HG03135 (cell line): ENCODE measurements around the gene MOSPD2.

Experiments
- ATAC-seq: cut with Tn5 transposase; IDR thresholded peaks from one replicate; pipeline ENCODE4 v1.9.1; 2021; ENCODE audit warnings: mild to moderate bottlenecking, moderate library complexity; ENCODE audit not compliant: unreplicated experiment

Gene MOSPD2

DNA sequence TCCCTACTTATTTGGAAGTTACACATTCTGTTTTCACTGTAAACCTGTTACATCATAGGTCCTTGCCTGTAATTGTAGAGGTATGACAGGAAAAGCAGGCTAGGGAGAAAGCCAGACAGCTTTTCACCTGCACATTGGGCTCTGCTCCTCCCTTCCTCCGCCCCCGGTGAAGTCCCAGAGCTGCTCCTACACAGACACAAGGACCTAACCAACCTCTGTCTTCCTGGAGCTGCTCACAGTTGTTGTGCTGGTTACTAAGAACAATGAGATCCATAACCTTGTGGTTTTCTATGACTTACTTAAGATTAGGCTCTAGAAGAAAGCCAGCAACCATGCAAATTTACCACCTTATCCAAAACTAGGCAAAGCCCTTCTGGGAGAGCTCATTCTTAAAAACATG is 40.0 kb downstream of the MOSPD2 start:
- no peak for ATAC-seq

DNA sequence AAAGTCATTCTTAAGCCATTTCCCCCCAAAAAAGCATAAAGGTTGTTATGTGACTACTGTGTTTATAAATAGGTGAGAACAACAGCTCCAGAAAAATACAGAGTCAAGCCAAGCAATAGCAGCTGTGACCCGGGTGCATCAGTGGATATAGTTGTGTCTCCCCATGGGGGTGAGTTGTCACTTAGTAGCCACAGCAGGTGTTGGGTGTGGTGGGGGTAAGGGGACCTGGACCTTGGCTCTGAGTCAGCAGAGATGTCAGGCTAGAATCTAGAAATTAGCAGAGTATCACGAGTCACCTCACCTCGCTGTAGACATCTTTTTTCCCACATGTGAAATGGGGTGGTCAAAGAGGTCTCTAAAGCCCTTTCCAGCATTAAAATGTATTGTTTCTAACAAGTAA is 42.4 kb downstream of the MOSPD2 start:
- ATAC-seq: no peak

DNA sequence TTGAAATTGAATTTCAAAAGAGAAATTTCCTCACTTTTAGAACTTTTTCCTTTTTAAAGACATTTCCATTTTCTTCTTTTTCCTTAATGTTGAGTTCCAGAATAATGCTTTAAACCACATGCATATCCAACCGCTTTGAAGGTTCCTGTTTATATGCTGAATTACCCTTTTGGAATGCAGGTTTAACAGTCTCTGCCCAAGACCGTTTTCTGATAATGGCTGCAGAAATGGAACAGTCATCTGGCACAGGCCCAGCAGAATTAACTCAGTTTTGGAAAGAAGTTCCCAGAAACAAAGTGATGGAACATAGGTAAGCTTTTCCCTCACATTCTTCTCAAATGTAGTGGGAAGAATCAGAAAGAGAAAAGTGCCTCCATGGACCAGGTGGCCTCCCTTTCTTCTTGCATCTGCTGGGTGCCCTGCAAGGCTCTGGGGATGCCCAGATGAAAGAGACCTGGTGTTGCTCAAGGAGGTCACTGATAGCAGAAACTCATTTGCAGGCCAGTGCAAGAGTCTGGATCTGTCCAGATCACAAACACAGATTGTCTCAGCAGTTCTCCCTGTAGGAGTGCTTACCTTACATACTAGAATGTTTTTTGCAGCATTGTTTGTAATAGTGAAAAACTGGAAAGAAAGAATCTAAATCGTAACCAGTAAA is 42.9 kb downstream of the MOSPD2 start:
- ATAC-seq: no peak

DNA sequence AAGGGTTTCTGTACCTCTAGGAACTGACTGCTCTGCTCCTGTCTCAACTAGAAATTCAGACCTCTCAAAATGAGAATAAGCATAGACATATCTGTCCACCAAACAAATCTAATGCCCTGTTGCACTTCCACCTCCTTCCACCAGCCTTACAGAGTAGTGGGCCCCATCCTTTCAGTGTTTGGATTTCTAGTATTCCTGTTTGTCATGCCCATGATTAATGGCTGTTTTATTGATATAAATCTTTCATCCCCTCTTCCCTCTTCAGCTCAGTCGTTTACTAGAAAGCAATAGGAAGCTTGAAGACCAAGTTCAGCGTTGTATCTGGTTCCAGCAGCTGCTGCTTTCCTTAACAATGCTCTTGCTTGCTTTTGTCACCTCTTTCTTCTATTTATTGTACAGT is 46.2 kb downstream of the MOSPD2 start:
- ATAC-seq: no peak

DNA sequence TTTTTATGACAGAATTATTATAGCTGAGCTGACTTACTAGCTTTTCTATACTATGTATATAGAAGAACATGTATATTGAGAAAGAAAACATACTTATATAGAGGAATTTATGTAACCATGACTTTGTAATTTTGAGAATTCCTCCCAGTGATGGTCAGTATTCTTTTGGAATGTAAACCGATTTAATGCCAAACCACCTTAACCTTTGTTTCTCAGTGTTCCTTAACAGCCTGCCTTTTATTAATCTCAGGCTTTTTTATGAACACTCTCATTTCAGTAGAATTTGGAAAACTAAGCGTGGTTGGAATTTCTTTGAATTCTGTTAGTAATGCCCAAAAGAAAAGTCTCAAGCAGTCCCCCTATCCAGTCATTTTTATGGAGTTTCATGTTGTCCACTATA is 47.0 kb downstream of the MOSPD2 start:
- no peak for ATAC-seq

DNA sequence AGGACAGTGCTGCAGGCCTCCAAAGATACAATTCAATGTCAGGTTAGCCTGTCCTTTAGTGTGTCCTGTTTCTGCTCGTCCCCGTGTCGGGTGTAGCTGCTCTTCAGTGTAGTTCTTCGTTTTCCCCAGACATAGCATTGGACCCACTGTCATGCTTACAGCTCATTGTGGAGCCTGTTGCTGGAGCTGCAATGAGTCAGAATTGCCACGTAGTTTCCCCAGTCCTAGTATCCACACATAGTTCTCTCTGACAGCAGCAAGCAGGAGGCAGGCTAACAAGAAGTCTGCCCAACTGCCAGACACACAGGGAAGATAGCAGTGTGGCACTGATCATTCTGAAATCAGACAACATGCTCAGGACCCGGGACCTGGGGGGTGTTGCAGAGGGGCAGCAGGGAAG is 49.2 kb downstream of the MOSPD2 start:
- ATAC-seq: no peak

DNA sequence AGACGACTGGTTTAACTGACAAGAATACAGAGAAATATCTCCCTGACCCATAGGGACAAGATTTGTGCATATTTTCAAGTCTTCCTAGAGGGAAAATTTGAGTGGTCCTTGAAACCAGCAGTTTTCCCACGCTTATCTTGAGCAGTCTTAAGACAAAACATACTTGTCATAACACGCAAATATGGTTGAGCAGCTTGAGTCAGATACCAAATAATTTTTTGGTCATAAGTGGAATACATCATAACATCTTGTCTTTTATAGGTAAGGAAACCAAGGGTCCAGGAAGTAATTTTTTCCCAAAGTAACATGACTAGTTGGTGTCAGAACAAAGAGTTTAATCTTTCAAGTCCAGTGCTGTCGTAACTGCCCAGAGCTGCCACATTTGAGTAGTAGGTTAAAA is 50.5 kb downstream of the MOSPD2 start:
- ATAC-seq: no peak

DNA sequence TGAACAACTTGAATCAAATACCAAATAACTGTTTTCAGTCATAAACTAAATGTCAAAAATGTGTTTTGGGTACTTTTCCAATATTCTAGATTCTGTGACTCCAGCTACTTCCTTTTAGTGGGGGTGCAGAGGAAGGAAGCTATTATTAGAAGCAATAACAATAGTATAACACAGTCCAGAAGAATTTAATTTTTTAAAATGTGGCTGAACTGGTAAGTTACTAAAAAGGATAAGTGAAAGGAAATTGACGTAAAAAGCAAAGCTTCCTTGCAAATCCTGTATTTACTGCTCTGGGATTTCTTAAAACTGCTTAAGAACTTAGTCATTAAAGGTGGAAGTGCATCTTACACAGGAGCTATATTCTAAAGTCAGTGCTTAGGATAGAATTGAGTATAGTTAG is 53.2 kb downstream of the MOSPD2 start:
- ATAC-seq: no peak

DNA sequence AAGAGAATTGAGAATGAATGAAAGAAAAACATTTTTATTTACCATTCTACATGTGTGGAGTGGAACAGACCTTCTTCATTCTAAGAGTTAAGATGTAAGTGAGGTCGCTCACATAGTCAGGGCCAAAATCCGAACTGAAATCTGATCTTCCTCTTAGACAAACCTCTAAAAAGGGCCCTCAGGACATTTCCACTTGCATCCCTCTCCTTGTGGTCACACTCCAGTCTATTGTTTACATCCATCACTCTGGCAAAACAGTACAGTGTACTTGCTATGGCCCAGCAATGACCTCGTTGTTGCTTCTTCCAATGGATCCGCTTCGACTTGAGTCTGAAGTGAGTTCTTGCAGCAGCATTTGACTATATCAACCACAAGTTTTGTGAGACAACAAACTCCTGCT is 54.2 kb downstream of the MOSPD2 start:
- no peak for ATAC-seq

DNA sequence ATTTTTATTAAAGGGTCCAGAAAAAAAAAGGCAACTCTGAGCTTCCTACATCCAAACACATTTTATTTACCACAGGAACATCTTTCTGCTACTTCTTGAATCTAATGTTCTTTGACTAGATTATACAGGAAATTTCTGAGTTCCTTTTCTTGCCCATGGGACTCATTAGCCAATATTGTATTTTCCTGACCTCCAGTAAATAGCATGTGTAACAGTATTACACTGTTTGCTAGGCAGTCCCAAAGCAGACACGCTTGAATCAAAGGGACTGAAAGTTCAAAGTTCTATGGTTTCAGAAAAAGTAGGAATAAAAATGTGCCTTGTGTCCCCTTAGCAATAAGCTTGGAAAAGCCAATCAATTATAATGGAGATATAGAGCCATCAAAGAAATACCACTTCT is 57.4 kb downstream of the MOSPD2 start:
- no peak for ATAC-seq

DNA sequence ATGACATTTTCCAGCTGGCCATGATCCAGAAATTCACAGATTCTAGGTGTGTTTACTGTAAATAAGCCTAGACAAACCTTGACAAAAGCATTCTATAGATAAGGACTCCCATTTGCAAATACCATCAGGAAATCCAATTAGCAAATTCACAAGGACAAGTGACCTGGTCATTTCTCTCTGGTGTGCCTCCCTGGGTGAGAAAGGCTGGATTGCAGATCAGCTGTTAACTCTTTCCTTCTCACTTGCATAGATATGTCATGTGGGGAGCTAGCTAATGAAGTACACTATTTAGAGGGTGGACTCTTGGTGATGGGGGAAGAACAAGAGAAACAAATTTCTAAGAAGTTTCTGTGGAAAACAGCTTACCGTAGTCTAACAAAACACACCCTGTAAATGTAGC is 58.9 kb downstream of the MOSPD2 start:
- no peak for ATAC-seq

DNA sequence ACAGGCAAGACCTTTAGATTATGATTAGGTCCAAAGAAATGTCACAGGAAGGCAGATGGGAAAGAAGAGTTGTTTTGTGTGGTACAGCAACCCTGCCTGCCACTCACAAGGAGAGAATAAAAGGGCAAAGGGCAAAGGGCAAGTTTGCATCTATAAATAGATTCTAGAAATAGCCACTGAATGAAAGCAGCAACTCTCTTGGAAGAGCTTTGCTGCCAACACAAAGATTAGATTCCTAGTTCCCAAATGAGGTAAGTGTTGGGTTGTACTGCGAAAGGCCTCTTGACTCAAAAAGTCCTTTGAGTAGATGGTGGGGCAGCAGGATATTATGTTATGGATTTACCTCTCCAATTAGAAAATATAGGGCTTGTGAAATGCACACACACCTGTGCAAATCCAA is 61.2 kb downstream of the MOSPD2 start:
- no peak for ATAC-seq

DNA sequence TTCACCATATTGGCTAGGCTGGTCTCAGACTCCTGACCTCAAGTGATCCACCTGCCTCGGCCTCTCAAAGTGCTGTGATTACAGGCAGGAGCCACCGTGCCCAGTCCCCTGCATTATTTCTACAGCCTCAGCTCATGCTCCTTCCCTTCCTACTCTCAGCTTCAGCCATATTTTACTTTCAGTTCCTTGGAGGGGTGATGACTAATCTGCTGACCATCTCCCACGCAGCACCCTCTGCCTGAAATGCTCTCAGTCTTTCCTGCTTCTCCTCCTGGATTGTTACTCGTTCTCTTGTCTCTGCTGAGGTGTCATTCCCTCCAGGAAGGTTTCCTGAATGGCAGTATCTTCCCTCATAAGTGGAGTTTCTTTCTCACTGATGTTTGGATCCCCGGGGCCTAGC is 63.3 kb downstream of the MOSPD2 start:
- no peak for ATAC-seq

DNA sequence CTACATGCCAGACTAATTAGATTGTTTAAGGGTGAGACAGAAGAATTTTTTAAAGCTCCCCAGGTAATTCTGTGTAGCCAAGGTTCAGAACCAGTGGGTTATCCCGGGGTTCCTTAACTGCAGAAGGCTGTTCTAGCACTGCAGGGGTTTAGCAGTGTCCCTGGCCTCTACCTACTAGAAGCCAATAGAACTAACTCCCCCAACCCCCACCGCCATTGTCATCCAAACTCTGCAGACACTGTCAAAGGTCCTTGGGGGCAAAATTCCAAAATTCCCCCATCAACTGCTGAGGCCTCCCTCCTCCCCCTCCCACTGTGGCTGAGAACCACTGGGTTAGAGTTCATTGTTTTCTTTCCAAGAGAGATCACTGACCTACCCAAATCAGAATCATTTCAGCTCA is 66.4 kb downstream of the MOSPD2 start:
- no peak for ATAC-seq

DNA sequence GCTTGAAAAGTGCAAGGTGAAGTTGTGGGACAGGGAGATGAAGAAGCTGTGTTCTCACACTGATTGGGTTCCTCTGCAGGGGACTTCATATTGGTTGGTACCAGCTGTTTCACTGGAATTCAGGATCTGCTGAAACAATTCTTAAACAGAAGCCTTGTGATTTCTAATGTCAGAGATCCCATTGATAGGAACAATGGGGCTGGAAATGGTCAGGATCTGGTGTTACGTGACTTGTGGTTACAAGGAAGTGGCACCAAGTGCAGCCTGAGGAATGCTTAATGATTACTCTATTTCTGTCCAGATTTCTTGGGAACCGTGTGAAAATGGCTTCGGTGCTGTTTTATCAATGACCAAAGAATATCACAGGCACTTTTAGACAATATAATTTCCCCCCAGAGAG is 68.1 kb downstream of the MOSPD2 start:
- ATAC-seq: no peak

DNA sequence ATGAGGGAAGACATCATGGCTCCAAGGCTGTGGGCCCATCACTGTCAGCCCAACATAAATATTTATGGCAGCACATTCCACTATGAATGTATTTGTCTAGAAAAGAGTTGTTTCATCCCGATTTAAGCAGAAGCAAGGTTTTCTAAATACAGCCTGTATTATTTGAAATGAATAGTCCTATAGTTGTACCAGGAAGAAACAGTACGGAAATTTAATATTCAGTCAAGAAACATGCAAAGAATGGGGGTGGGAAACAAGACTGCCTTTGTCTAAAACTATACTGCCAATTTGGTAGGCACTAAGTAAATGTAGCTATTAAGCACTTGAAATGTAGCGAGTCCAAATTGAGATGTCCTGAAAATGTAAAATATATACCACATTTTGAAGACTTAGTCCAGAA is 69.1 kb downstream of the MOSPD2 start:
- no peak for ATAC-seq

DNA sequence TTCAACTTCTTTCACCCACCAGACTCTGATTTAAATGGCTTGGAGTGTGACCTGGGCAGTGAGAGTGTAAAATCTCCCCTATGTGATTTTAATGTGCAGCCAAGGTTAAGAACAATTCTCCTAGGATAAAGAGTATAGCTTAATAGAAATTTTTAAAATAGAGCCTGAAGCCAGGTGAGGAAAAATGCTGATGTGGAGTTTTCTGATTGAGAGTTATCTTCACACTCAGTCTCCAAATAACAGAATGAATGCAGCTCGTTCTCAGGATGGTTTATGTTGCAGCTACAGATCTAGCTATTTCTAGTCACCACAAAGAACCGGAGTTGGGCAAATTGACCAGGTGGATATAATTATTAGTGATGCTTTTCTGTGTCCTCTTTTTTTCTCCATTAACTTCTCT is 70.7 kb downstream of the MOSPD2 start:
- ATAC-seq: no peak

DNA sequence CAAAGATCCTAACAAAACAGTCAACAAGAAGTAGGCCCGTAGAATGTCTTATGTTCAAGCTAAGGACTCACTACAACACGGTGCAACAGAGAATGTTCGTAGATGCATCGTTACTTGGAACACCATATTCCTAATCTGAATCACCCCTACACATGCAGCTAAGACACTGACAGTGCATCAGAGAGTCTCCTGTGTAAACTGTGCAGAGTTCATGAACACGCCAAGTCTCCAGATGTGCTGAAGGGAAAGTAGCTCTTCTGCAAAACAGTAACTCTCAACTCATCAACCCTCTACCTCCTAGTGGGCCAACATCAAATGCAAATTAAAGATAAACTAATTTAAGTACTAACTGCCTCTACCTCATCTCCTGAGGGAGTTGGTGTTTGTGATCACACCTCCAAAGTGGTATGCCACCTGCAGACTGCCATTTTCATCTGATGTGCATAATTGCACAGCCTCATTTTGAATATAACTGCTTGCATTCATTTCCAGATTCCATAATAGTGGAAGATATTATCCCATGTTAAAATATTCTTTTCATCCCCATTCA is 73.5 kb downstream of the MOSPD2 start:
- no peak for ATAC-seq

DNA sequence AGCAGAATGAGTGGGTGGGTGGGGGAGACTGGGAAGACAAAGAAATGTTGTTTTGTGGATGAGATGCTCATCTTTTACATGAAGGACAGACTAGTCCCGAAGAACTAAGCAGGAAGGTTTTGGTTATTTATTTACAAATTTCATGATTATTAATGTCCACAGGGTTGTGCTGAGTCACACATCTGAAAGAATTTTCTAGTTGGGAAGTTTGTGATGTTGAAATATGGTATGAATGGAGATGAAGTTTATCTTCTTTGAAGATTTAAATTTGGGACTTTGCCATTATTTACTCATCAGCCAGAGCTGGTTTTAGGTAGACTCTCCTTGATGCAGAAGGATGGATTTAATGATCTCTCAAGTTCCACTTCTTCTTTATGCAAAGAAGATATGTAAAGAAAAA is 75.5 kb downstream of the MOSPD2 start:
- ATAC-seq: no peak

DNA sequence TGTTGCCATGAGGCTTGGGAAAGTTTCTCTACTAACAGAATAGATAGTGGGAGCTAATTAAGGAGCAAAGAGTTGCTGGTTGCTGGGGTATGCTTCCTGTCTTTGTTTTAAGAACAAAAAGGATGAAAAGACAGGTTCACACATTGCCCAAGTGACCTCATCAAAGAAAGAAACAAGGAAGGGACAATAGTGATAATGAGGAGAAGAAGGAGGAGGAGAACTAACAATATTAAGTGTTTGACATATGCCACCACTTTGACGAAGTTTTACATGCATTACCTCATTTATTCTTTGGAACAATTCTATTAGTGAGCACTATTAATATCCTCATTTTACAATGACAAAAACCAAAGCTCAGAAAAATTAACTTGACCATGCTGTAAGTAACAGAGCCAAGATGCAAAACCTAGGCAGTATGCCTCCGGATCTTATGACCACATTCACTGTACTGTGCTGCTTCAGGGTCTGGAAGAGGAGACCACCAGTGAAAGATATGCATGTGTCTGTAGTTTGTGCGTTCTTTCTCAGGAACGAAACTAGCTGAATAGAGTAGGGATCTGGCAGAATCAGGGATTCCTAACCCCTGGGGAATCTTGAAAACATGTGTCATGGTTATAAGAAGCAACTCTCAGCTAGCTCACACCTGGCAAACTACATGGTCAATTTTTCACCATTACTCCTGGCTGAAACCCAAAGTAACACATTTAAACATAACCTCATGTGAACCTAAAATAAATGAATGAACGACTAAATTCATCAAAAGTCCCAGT is 83.8 kb downstream of the MOSPD2 start:
- ATAC-seq: no peak

DNA sequence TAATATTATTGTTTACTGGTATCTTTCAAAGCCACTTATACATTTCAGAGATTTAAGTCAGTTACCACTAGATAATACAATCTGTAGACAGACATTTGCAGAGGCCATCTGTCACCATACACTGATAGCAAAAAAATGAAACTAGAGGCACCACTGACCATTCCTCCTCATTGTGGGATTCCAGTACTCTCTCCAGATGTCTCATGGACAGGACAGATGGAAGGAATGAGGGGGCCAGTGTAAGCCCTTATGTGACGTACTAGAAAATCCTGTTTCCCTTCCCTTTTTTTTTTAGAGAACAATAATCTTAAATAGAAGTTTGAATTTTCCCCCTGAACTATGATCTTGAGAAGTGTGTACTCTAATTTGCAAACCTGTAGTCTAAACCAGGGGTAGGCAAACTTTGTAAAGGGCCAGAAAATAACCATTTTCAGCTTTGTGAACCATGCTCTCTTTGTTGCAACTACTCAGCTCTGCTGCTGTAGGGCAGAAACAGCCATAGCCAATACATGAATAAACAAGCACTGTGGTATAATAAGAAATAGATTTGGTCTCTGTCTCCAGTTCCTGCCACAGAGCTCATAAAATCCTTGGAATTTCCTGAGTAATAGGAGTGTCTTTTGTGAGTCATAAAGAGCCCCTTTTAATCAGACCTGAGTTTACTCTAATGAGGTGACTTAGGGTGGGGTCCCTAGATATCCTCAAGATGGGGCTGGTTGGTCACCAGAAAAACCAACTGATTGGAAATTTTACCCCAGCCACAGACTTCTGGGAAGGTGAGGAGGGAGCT is 90.4 kb downstream of the MOSPD2 start:
- no peak for ATAC-seq

DNA sequence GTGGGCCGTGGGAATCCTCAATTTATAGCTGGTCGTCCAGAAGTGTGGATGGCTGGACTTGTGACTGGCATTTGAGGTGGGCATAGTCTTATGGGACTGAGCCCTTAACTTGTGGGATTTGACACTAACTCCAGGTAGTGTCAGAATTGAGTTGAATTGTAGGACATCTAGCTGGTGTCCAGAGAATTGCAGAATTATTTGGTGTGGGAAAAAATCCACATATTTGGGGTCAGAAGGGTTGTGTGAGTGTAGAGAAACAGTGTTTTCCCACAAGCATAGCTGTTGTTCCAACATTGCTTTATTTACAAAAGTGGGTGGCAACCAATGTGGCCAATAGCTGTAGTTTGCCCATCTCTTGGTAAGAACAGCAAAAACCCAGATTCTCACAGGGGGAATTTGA is 91.3 kb downstream of the MOSPD2 start:
- no peak for ATAC-seq
